Kidney glomerular epithelial cell (primary cell): ENCODE data around the gene FANCM.

Experiments
- DNase-seq: peaks from one replicate; lab custom pipeline; 2025; lab: John Stamatoyannopoulos, UW

The FANCM gene

DNA sequence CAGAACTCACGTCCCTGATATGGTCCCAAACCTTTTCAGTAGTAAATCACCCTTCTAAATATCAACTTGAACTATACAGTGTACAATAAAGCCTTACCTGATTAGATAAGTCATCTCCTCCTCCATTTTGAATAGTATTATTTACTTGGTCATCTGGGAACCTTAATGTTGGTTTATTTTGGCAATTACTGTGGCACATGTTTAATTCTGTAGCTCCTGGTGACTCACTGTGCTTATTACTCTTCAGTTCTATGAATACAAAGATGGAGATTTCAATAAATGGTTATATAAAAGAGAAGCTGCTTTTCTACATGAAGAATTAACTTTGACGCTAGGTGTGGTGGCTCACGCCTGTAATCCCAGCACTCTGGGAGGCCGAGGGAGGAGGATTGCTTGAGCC lies 91.8 kb downstream of the FANCM start:
- no peak for DNase-seq

DNA sequence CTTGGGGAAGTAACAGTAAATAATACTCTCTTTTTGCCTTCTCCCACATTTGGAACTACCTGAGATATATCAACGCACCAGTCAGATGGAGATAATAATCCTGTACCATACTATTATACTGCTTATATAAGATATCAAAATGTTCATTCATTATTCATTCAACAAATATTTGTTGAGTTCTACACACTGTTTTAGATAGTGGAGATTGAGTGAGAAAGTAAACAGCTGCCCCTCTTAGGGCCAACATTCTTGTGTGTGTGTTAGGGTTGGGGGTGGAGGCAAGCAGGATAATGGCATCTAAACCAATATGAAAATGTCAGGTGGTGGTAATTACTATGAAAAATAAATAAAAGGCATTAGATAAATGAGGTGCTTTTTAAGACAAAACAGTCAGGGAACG lies 103.3 kb downstream of the FANCM start:
- DNase-seq: no peak

DNA sequence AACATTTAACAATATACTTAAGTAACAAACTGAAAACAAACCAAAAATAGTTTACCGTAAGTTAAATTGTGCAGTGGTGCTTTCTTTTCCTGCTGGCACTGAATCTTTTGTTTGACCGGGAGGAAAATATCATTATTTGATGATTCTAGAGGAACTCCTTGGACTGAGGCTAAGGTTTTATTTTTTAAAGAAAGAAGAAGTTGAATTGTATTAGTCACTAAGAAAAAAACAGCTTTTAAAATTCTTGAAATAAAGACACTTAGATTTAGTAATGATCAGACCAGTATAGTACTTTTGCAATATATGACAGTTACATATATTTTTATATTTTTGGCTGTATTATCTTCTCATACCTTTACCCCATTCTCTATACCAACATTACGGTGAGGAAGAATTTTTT lies 107.0 kb downstream of the FANCM start:
- DNase-seq: no peak

GRCh38 chr14:45246151-45246550 lies 110.4 kb downstream of the FANCM start:
- DNase-seq: no peak

GRCh38 chr14:45246691-45247090 lies 111.0 kb downstream of the FANCM start:
- no peak for DNase-seq

DNA sequence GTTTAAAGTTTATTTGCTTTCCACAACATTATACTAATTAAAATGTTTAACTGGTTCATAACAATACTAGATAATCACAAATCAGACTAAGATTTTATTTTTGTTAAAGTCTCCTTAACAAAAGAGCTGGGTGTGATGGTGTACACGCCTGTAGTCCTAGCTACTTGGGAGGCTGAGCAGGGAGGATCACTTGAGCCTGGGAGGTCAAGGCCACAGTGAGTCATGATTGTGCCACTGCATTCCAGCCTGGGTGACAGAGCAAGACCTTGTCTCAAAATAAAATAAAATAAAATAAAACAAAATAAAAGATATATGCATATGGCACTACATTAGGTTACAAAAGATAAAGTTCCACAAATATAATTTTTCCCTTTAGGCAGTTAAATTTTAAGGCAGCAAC lies 111.7 kb downstream of the FANCM start:
- DNase-seq: no peak

DNA sequence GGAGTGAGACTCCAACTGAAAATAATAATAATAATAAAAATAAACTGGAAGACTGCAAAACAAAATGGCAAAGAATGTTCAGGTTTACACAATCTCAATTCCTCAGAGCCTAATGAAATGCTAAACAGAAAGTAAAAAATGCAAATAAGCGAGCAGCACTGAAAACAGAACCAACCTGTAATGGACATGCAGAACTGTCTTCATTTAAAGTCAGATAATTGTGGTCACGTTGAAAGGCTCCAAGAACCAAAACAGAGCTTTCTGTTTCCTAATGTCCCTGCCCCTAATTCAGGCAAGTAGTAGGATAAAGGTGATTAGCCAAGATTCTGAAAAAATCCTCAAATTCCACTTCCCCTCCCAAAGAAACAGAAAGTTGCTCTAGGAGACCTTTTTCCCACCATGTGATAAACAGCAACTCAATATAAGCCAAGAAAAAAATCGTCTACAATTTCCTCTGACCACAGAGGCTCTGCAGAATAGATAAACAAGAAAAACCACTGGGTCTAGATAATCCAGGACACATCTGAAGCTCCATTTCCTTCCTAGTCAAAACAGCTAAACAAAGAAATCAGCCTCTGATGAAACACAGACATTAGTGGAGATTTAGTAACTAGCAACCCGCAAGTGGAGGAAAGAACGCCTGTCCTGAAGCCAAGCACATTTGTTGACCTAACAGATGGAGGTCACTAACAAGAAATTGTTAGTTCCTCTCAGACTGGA lies 114.3 kb downstream of the FANCM start:
- DNase-seq: no peak
